DOHH2 (cell line): Measurements from ENCODE around the gene IL1RL2.

ENCODE experiments used
- EZH2phosphoT487 ChIP-seq: fragments of 200-600 bp; sonication (generic); IDR thresholded peaks from 2 replicates; pipeline ENCODE4 v1.6.1; 2017; ENCODE audit warnings: borderline replicate concordance, mild to moderate bottlenecking, antibody characterized with exemption, low read length, moderate library complexity, mixed read lengths
- TF ChIP-seq, protein P1 (sequence below): fragments of 200-600 bp; sonication (generic); IDR thresholded peaks from one replicate; pipeline ENCODE4 v1.5.1; 2014; ENCODE audit warnings: antibody characterized with exemption, mild to moderate bottlenecking, low read depth, low read length; ENCODE audit not compliant: poor library complexity, severe bottlenecking

DNA sequence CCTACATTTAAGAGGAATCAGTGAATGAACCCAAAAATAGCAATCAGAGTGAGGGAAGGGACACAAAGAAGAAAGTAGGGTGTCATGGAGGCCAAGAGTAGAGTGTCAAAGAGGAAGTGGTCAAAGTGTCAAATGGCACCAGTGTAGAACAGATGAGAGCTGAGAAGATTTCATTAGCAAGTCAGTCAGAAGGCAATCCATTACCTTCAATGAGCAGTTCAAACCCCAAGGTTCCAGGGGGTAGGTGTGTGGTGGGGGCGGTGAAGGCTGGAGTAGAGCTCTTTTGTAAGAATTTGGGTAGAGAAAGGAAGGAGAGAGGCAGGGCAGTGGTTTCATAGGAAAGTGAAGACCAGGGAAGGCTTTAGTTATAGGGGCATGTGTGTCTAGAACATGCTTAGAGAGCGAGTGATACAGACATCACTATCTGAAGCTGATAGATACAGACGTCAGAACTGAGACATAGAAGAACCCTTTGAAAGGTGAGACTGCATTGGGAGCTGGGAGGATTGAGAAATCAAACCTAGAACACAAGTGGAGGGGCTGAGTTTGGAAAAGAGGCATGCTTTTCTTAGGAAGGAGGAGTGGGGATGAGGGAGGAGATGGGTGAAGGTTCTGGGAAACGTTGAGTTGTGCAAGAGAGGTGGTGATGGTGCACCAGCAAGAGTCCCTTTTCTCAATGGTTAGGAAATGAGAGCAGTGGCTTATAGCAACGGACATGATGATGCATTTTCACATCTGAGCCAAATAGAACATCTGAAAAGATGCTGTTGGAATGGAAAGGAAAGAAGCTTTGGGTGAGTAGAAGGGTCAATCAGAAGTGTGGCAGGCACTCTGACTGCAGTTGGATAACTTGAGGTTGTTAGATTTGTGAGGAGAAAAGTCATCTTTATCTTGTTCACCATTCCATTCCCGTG, 75.7 kb downstream of the IL1RL2 start:
- TF ChIP-seq, protein P1, sequence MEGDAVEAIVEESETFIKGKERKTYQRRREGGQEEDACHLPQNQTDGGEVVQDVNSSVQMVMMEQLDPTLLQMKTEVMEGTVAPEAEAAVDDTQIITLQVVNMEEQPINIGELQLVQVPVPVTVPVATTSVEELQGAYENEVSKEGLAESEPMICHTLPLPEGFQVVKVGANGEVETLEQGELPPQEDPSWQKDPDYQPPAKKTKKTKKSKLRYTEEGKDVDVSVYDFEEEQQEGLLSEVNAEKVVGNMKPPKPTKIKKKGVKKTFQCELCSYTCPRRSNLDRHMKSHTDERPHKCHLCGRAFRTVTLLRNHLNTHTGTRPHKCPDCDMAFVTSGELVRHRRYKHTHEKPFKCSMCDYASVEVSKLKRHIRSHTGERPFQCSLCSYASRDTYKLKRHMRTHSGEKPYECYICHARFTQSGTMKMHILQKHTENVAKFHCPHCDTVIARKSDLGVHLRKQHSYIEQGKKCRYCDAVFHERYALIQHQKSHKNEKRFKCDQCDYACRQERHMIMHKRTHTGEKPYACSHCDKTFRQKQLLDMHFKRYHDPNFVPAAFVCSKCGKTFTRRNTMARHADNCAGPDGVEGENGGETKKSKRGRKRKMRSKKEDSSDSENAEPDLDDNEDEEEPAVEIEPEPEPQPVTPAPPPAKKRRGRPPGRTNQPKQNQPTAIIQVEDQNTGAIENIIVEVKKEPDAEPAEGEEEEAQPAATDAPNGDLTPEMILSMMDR, result no peak
- TF ChIP-seq EZH2phosphoT487, result no peak
